ENCODE measurements around the gene C10orf143. TPM values are rescaled to one million over a fixed set of nuclear protein-coding genes. Genes with fewer than 3 reads are reported as not detected.

C10orf143 gene
- total and polyA plus RNA-seq, 2 experiments from 2014 or later: 0.21 to 3.7 TPM

DNA sequence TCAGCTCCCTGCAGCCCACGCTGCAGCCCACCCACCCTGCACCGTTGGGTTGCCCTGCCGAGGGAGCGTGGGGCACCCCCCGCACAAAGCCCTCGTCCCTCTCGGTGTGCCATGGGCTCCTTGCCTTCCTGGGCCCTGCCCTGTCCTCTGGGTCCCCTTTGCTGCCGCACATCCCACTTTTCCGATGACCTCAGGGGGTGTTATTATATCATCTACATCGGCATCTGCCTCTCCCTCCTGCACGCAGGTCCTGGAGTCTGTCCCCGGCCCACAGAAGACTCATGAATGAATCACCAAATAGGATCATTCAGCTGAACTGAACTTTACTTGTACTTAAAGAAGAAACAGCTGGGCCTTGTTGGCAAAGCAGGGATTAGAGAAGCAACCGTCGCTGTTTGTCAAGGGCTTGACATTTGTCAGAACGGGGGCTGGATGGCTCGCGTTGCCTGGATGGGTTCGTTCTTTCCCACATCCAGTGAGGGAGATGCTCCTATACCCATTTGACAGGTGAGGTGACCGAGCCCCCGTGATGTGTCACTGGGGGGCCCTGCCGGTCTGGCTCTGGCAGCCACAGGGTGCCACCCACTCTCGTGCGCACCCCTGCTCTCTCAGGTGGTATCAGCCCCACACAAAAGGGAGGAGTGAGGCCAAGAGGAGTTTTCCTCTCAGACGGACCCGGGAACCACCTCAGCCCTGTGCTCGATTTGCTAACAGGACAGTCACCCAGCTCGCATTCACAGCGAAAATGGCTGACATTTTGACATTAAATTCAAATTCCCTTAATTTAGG, 87.9 kb downstream of the C10orf143 start:
- H3K79me2 ChIP-seq (replicated peaks; ENCODE audit: insufficient read depth): no peaks in the 10 kb centered on the region
- H3K4me2 ChIP-seq: no peak overlapping the region
- no peaks in the 10 kb centered on the region for H3K9me3 Mint-ChIP-seq
- H3K4me1 Mint-ChIP-seq: no peaks in the 10 kb centered on the region
- no peak overlapping the region for H3K4me3 Mint-ChIP-seq
- no peaks in the 10 kb centered on the region for H4K20me1 ChIP-seq (replicated peaks; ENCODE audit: insufficient read depth)
- no peaks in the 10 kb centered on the region for H3K27me3 ChIP-seq (ENCODE audit: insufficient read depth)
- no peaks in the 10 kb centered on the region for H3K36me3 ChIP-seq (ENCODE audit: insufficient read depth)
- no peak overlapping the region for H3K27ac Mint-ChIP-seq
- peaks cover 14% of the 10 kb centered on the region for H3K27me3 Mint-ChIP-seq (ENCODE audit: insufficient read depth, low read depth, poor library complexity)
- no peaks in the 10 kb centered on the region for H3F3A ChIP-seq (replicated peaks; ENCODE audit: low read depth)
- H3K27ac ChIP-seq (ENCODE audit: low read depth): no peak overlapping the region
- ATAC-seq (no peak), DNase-seq (ENCODE audit: low spot score) (no peak)
- H3K4me3 ChIP-seq: no peak overlapping the region
- no peaks in the 10 kb centered on the region; the same call in 2 of the 3 replicates for H3K36me3 Mint-ChIP-seq (ENCODE audit: low read depth)
- TF ChIP-seq POLR2AphosphoS5 (IDR thresholded peaks at IDR 0.05; ENCODE audit: low read depth) (no peak), JUNB (IDR thresholded peaks at IDR 0.05; ENCODE audit: unreplicated experiment) (no peak), EZH2phosphoT487 (IDR thresholded peaks at IDR 0.05; ENCODE audit: unreplicated experiment) (no peak), ZNF114 (CRISPR knock-in tag; IDR thresholded peaks at IDR 0.05) (no peak), EZH2 (IDR thresholded peaks at IDR 0.05; ENCODE audit: low read depth, unreplicated experiment) (no peak), STAT1 (IDR thresholded peaks at IDR 0.05; ENCODE audit: unreplicated experiment) (no peak), NANOG (IDR thresholded peaks at IDR 0.05; ENCODE audit: borderline replicate concordance) (no peak), ZNF331 (CRISPR knock-in tag; IDR thresholded peaks at IDR 0.05; ENCODE audit: low read depth) (no peak), CREB1 (CRISPR knock-in tag; IDR thresholded peaks at IDR 0.05; ENCODE audit: low read depth) (no peak)
- TF ChIP-seq, protein P1, sequence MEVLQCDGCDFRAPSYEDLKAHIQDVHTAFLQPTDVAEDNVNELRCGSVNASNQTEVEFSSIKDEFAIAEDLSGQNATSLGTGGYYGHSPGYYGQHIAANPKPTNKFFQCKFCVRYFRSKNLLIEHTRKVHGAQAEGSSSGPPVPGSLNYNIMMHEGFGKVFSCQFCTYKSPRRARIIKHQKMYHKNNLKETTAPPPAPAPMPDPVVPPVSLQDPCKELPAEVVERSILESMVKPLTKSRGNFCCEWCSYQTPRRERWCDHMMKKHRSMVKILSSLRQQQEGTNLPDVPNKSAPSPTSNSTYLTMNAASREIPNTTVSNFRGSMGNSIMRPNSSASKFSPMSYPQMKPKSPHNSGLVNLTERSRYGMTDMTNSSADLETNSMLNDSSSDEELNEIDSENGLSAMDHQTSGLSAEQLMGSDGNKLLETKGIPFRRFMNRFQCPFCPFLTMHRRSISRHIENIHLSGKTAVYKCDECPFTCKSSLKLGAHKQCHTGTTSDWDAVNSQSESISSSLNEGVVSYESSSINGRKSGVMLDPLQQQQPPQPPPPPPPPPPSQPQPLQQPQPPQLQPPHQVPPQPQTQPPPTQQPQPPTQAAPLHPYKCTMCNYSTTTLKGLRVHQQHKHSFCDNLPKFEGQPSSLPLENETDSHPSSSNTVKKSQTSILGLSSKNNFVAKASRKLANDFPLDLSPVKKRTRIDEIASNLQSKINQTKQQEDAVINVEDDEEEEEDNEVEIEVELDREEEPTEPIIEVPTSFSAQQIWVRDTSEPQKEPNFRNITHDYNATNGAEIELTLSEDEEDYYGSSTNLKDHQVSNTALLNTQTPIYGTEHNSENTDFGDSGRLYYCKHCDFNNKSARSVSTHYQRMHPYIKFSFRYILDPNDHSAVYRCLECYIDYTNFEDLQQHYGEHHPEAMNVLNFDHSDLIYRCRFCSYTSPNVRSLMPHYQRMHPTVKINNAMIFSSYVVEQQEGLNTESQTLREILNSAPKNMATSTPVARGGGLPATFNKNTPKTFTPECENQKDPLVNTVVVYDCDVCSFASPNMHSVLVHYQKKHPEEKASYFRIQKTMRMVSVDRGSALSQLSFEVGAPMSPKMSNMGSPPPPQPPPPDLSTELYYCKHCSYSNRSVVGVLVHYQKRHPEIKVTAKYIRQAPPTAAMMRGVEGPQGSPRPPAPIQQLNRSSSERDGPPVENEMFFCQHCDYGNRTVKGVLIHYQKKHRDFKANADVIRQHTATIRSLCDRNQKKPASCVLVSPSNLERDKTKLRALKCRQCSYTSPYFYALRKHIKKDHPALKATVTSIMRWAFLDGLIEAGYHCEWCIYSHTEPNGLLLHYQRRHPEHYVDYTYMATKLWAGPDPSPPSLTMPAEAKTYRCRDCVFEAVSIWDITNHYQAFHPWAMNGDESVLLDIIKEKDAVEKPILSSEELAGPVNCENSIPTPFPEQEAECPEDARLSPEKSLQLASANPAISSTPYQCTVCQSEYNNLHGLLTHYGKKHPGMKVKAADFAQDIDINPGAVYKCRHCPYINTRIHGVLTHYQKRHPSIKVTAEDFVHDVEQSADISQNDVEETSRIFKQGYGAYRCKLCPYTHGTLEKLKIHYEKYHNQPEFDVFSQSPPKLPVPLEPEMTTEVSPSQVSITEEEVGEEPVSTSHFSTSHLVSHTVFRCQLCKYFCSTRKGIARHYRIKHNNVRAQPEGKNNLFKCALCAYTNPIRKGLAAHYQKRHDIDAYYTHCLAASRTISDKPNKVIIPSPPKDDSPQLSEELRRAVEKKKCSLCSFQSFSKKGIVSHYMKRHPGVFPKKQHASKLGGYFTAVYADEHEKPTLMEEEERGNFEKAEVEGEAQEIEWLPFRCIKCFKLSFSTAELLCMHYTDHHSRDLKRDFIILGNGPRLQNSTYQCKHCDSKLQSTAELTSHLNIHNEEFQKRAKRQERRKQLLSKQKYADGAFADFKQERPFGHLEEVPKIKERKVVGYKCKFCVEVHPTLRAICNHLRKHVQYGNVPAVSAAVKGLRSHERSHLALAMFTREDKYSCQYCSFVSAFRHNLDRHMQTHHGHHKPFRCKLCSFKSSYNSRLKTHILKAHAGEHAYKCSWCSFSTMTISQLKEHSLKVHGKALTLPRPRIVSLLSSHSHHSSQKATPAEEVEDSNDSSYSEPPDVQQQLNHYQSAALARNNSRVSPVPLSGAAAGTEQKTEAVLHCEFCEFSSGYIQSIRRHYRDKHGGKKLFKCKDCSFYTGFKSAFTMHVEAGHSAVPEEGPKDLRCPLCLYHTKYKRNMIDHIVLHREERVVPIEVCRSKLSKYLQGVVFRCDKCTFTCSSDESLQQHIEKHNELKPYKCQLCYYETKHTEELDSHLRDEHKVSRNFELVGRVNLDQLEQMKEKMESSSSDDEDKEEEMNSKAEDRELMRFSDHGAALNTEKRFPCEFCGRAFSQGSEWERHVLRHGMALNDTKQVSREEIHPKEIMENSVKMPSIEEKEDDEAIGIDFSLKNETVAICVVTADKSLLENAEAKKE (CRISPR knock-in tag; IDR thresholded peaks at IDR 0.05): no peak
- TF ChIP-seq, protein P2, sequence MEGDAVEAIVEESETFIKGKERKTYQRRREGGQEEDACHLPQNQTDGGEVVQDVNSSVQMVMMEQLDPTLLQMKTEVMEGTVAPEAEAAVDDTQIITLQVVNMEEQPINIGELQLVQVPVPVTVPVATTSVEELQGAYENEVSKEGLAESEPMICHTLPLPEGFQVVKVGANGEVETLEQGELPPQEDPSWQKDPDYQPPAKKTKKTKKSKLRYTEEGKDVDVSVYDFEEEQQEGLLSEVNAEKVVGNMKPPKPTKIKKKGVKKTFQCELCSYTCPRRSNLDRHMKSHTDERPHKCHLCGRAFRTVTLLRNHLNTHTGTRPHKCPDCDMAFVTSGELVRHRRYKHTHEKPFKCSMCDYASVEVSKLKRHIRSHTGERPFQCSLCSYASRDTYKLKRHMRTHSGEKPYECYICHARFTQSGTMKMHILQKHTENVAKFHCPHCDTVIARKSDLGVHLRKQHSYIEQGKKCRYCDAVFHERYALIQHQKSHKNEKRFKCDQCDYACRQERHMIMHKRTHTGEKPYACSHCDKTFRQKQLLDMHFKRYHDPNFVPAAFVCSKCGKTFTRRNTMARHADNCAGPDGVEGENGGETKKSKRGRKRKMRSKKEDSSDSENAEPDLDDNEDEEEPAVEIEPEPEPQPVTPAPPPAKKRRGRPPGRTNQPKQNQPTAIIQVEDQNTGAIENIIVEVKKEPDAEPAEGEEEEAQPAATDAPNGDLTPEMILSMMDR (conservative IDR thresholded peaks at IDR 0.05; ENCODE audit: low read depth in 2 of 2): no peak
- TF ChIP-seq, protein P3, sequence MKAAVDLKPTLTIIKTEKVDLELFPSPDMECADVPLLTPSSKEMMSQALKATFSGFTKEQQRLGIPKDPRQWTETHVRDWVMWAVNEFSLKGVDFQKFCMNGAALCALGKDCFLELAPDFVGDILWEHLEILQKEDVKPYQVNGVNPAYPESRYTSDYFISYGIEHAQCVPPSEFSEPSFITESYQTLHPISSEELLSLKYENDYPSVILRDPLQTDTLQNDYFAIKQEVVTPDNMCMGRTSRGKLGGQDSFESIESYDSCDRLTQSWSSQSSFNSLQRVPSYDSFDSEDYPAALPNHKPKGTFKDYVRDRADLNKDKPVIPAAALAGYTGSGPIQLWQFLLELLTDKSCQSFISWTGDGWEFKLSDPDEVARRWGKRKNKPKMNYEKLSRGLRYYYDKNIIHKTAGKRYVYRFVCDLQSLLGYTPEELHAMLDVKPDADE (IDR thresholded peaks at IDR 0.05): no peak
- TF ChIP-seq, protein P4, sequence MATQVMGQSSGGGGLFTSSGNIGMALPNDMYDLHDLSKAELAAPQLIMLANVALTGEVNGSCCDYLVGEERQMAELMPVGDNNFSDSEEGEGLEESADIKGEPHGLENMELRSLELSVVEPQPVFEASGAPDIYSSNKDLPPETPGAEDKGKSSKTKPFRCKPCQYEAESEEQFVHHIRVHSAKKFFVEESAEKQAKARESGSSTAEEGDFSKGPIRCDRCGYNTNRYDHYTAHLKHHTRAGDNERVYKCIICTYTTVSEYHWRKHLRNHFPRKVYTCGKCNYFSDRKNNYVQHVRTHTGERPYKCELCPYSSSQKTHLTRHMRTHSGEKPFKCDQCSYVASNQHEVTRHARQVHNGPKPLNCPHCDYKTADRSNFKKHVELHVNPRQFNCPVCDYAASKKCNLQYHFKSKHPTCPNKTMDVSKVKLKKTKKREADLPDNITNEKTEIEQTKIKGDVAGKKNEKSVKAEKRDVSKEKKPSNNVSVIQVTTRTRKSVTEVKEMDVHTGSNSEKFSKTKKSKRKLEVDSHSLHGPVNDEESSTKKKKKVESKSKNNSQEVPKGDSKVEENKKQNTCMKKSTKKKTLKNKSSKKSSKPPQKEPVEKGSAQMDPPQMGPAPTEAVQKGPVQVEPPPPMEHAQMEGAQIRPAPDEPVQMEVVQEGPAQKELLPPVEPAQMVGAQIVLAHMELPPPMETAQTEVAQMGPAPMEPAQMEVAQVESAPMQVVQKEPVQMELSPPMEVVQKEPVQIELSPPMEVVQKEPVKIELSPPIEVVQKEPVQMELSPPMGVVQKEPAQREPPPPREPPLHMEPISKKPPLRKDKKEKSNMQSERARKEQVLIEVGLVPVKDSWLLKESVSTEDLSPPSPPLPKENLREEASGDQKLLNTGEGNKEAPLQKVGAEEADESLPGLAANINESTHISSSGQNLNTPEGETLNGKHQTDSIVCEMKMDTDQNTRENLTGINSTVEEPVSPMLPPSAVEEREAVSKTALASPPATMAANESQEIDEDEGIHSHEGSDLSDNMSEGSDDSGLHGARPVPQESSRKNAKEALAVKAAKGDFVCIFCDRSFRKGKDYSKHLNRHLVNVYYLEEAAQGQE (IDR thresholded peaks at IDR 0.05; ENCODE audit: unreplicated experiment): no peak
- H3K4me1 ChIP-seq (ENCODE audit: insufficient read depth): no peaks in the 10 kb centered on the region
- H3K9me2 ChIP-seq (ENCODE audit: insufficient read depth): no peaks in the 10 kb centered on the region
- no peak overlapping the region for H2AFZ ChIP-seq

All from GM23338 (cell line).